PC-9 (cell line): ENCODE measurements around the gene MTF2.

Experiments
- CTCF ChIP-seq: fragments of 200-600 bp; sonication (generic); conservative IDR thresholded peaks from 2 replicates; pipeline ENCODE4 v1.6.1; 2017; ENCODE audit warnings: mixed run types, antibody characterized with exemption, mild to moderate bottlenecking, moderate library complexity
- EZH2 ChIP-seq: fragments of 200-600 bp; sonication (generic); IDR thresholded peaks from 2 replicates; pipeline ENCODE4 v1.8.0; 2017; ENCODE audit warnings: antibody characterized with exemption, low read depth

GRCh38 chr1:93107395-93107794 is 28.3 kb downstream of the MTF2 start:
- TF ChIP-seq CTCF (no peak), EZH2 (no peak)
